Measurements from ENCODE around the gene ASS1.

The ASS1 gene

GRCh38 chr9:130467316-130467715 is 22.6 kb downstream of the ASS1 start:
- no peaks in the 10 kb centered on the region for H3K36me3 ChIP-seq (ENCODE audit: control insufficient read depth, low read length)
- H3F3A ChIP-seq (ENCODE audit: control insufficient read depth, insufficient read depth): no peaks in the 10 kb centered on the region
- no peaks in the 10 kb centered on the region for H4K20me1 ChIP-seq (ENCODE audit: control insufficient read depth, insufficient read depth, low read depth, low read length)
- no peak overlapping the region for H3K4me3 ChIP-seq (ENCODE audit: low read length)
- no peak overlapping the region for H3K27ac ChIP-seq (ENCODE audit: low read depth, low read length)
- H3K4me1 ChIP-seq (ENCODE audit: control insufficient read depth, low read length): no peaks in the 10 kb centered on the region
- H3K79me2 ChIP-seq (ENCODE audit: control insufficient read depth, low read length): no peaks in the 10 kb centered on the region
- H3K4me2 ChIP-seq (ENCODE audit: low read length): no peak overlapping the region
- H3K9me3 ChIP-seq (ENCODE audit: control insufficient read depth, insufficient read depth, low read length): no peaks in the 10 kb centered on the region
- H3K27me3 ChIP-seq (ENCODE audit: control insufficient read depth, low read length): peaks cover 12% of the 10 kb centered on the region
- TF ChIP-seq EZH2phosphoT487 (IDR thresholded peaks at IDR 0.05; ENCODE audit: borderline replicate concordance, low read length) (no peak), CTCF (IDR thresholded peaks at IDR 0.05; ENCODE audit: low read depth, low read length, poor library complexity, severe bottlenecking) (no peak)
- no peaks in the 10 kb centered on the region for H3K9me2 ChIP-seq (replicated peaks; ENCODE audit: control insufficient read depth, low read length)

GRCh38 chr9:130468566-130468965 is 23.8 kb downstream of the ASS1 start:
- Histone ChIP-seq H3K27me3 (ENCODE audit: control insufficient read depth, low read length) (peaks cover 19% of the 10 kb centered on the region), H3K4me1 (ENCODE audit: control insufficient read depth, low read length) (no peaks in the 10 kb centered on the region), H3F3A (ENCODE audit: control insufficient read depth, insufficient read depth) (no peaks in the 10 kb centered on the region), H3K4me2 (ENCODE audit: low read length) (no peak overlapping the region), H3K9me2 (replicated peaks; ENCODE audit: control insufficient read depth, low read length) (no peaks in the 10 kb centered on the region), H3K4me3 (ENCODE audit: low read length) (no peak overlapping the region), H3K9me3 (ENCODE audit: control insufficient read depth, insufficient read depth, low read length) (no peaks in the 10 kb centered on the region), H4K20me1 (ENCODE audit: control insufficient read depth, insufficient read depth, low read depth, low read length) (no peaks in the 10 kb centered on the region), H3K27ac (ENCODE audit: low read depth, low read length) (no peak overlapping the region), H3K79me2 (ENCODE audit: control insufficient read depth, low read length) (no peaks in the 10 kb centered on the region), H3K36me3 (ENCODE audit: control insufficient read depth, low read length) (no peaks in the 10 kb centered on the region)
- no peak for TF ChIP-seq EZH2phosphoT487 (IDR thresholded peaks at IDR 0.05; ENCODE audit: borderline replicate concordance, low read length)
- no peak for TF ChIP-seq CTCF (IDR thresholded peaks at IDR 0.05; ENCODE audit: low read depth, low read length, poor library complexity, severe bottlenecking)

- H3K79me2 ChIP-seq (ENCODE audit: control insufficient read depth, low read length): no peaks in the 10 kb centered on the region
- TF ChIP-seq EZH2phosphoT487 (IDR thresholded peaks at IDR 0.05; ENCODE audit: borderline replicate concordance, low read length) (no peak), CTCF (IDR thresholded peaks at IDR 0.05; ENCODE audit: low read depth, low read length, poor library complexity, severe bottlenecking) (no peak)
- no peaks in the 10 kb centered on the region for H3K9me3 ChIP-seq (ENCODE audit: control insufficient read depth, insufficient read depth, low read length)
- H3K27me3 ChIP-seq (ENCODE audit: control insufficient read depth, low read length): peaks cover 24% of the 10 kb centered on the region
- H3K36me3 ChIP-seq (ENCODE audit: control insufficient read depth, low read length): no peaks in the 10 kb centered on the region
- H3F3A ChIP-seq (ENCODE audit: control insufficient read depth, insufficient read depth): no peaks in the 10 kb centered on the region
- no peak overlapping the region for H3K4me2 ChIP-seq (ENCODE audit: low read length)
- no peaks in the 10 kb centered on the region for H4K20me1 ChIP-seq (ENCODE audit: control insufficient read depth, insufficient read depth, low read depth, low read length)
- H3K27ac ChIP-seq (ENCODE audit: low read depth, low read length): no peak overlapping the region
- no peak overlapping the region for H3K4me3 ChIP-seq (ENCODE audit: low read length)
- H3K9me2 ChIP-seq (replicated peaks; ENCODE audit: control insufficient read depth, low read length): no peaks in the 10 kb centered on the region
- H3K4me1 ChIP-seq (ENCODE audit: control insufficient read depth, low read length): no peaks in the 10 kb centered on the region
Measured at GRCh38 chr9:130470269-130470668, 25.5 kb downstream of the ASS1 start.

- no peak for TF ChIP-seq EZH2phosphoT487 (IDR thresholded peaks at IDR 0.05; ENCODE audit: borderline replicate concordance, low read length)
- no peak for TF ChIP-seq CTCF (IDR thresholded peaks at IDR 0.05; ENCODE audit: low read depth, low read length, poor library complexity, severe bottlenecking)
- H3K27me3 ChIP-seq (ENCODE audit: control insufficient read depth, low read length): peaks cover 24% of the 10 kb centered on the region
- H3K79me2 ChIP-seq (ENCODE audit: control insufficient read depth, low read length): no peaks in the 10 kb centered on the region
- no peaks in the 10 kb centered on the region for H3F3A ChIP-seq (ENCODE audit: control insufficient read depth, insufficient read depth)
- no peaks in the 10 kb centered on the region for H3K36me3 ChIP-seq (ENCODE audit: control insufficient read depth, low read length)
- no peaks in the 10 kb centered on the region for H3K9me3 ChIP-seq (ENCODE audit: control insufficient read depth, insufficient read depth, low read length)
- H3K9me2 ChIP-seq (replicated peaks; ENCODE audit: control insufficient read depth, low read length): no peaks in the 10 kb centered on the region
- no peaks in the 10 kb centered on the region for H4K20me1 ChIP-seq (ENCODE audit: control insufficient read depth, insufficient read depth, low read depth, low read length)
- H3K4me2 ChIP-seq (ENCODE audit: low read length): no peak overlapping the region
- no peak overlapping the region for H3K4me3 ChIP-seq (ENCODE audit: low read length)
- no peaks in the 10 kb centered on the region for H3K4me1 ChIP-seq (ENCODE audit: control insufficient read depth, low read length)
- H3K27ac ChIP-seq (ENCODE audit: low read depth, low read length): no peak overlapping the region
Measured at GRCh38 chr9:130470950-130471349, 26.2 kb downstream of the ASS1 start.
